ENCODE results near the gene ASTN1. TPM values are rescaled to one million over a fixed set of nuclear protein-coding genes. Genes with fewer than 3 reads are reported as not detected.
A peak's percentile ranks its signal among the peaks of the same experiment; 100 is the strongest.

Gene ASTN1
- polyA plus RNA-seq, 1 of the 3 experiments (the other 2 are of a cell fraction): 0.13 TPM

- TF ChIP-seq TCF12 (IDR thresholded peaks at IDR 0.05) (no peak), YY1 (IDR thresholded peaks at IDR 0.05; ENCODE audit: low read depth) (no peak), FOXJ3 (CRISPR knock-in tag; IDR thresholded peaks at IDR 0.05) (no peak), USF2 (IDR thresholded peaks at IDR 0.05; ENCODE audit: borderline replicate concordance, low read depth, low read length) (no peak), GABPA (IDR thresholded peaks at IDR 0.05; ENCODE audit: low read depth) (no peak), POLR2AphosphoS5 (IDR thresholded peaks at IDR 0.05; ENCODE audit: low read depth, low read length) (no peak), EZH2phosphoT487 (IDR thresholded peaks at IDR 0.05; ENCODE audit: borderline replicate concordance, low read depth) (no peak), USF1 (IDR thresholded peaks at IDR 0.05; ENCODE audit: borderline replicate concordance, low read depth) (no peak), RFX5 (IDR thresholded peaks at IDR 0.05; ENCODE audit: low read length) (no peak)
- no peak for DNase-seq
- ChIA-PET POLR2A (no interaction called here), CTCF (interaction anchor here (1.0 to 8.0 kb wide), 14 partner anchors 15 to 1047 kb away, joined by 3 to 131 read pairs (median 17); partner anchors contain the start of gene ASTN1)
- Histone ChIP-seq H3K4me3 (ENCODE audit: low read depth in 2 of 2, low read length in 1 of 2) (no peak overlapping the region), H3K36me3 (replicated peaks in 1 of 2; ENCODE audit: control insufficient read depth in 1 of 2, insufficient read depth in 2 of 2, low read length in 1 of 2) (no peaks in the 10 kb centered on the region), H3K27ac (ENCODE audit: low read depth in 2 of 2, low read length in 1 of 2) (peak overlapping the region in 1 of 2 experiments; percentile 81; a peak in 2 of 4 replicates), H2AFZ (ENCODE audit: low read depth) (no peak overlapping the region), H3K79me2 (ENCODE audit: insufficient read depth) (no peaks in the 10 kb centered on the region), H3K4me1 (ENCODE audit: control insufficient read depth in 1 of 2, insufficient read depth in 2 of 2, low read depth in 1 of 2, low read length in 1 of 2) (peaks cover 0 to 12% of the 10 kb centered on the region in 2 experiments; a peak in 3 of 4 replicates), H3K4me2 (no peak overlapping the region), H3K9ac (no peak overlapping the region), H3K9me3 (no peaks in the 10 kb centered on the region), H3K9me2 (no peaks in the 10 kb centered on the region), H3F3A (replicated peaks; ENCODE audit: insufficient read depth) (no peaks in the 10 kb centered on the region), H4K20me1 (ENCODE audit: insufficient read depth) (no peaks in the 10 kb centered on the region), H3K27me3 (ENCODE audit: insufficient read depth) (no peaks in the 10 kb centered on the region; the same call in 1 of the 2 replicates)
- 31% methylated on average over 2 of the region's 2 CpGs for WGBS (ENCODE audit: low lambda C conversion rate)
These were observed 265.2 kb downstream of the ASTN1 start for GRCh38 chr1:176899321-176899720.

GRCh38 chr1:176897350-176898236 lies 266.9 kb downstream of the ASTN1 start:
- Histone ChIP-seq H3K4me3 (ENCODE audit: low read depth in 2 of 2, low read length in 1 of 2) (peak overlapping the region; percentile 22 to 50; a peak in 2 of 4 replicates), H3K27me3 (ENCODE audit: insufficient read depth) (no peaks in the 10 kb centered on the region; the same call in 1 of the 2 replicates), H3K4me1 (ENCODE audit: control insufficient read depth in 1 of 2, insufficient read depth in 2 of 2, low read depth in 1 of 2, low read length in 1 of 2) (peaks cover 0 to 12% of the 10 kb centered on the region in 2 experiments; a peak in 2 of 4 replicates), H3F3A (replicated peaks; ENCODE audit: insufficient read depth) (no peaks in the 10 kb centered on the region), H3K9me3 (no peaks in the 10 kb centered on the region), H3K9me2 (no peaks in the 10 kb centered on the region), H3K36me3 (replicated peaks in 1 of 2; ENCODE audit: control insufficient read depth in 1 of 2, insufficient read depth in 2 of 2, low read length in 1 of 2) (no peaks in the 10 kb centered on the region), H2AFZ (ENCODE audit: low read depth) (peak overlapping the region; percentile 42; the same call in 1 of the 2 replicates), H4K20me1 (ENCODE audit: insufficient read depth) (no peaks in the 10 kb centered on the region), H3K27ac (ENCODE audit: low read depth in 2 of 2, low read length in 1 of 2) (peak overlapping the region in 1 of 2 experiments; percentile 81; a peak in 2 of 4 replicates), H3K4me2 (peak overlapping the region; percentile 65), H3K9ac (no peak overlapping the region), H3K79me2 (ENCODE audit: insufficient read depth) (no peaks in the 10 kb centered on the region)
- ChIA-PET CTCF (interaction anchor here (0.6 to 8.0 kb wide), 99 partner anchors 9 to 1154 kb away, joined by 3 to 131 read pairs (median 4); partner anchors contain the start of gene ASTN1), POLR2A (interaction anchor here (0.6 kb wide), 1 partner anchor 682 kb away, joined by 3 read pairs; no protein-coding TSS in a partner anchor)
- DNase-seq: peak; percentile 79
- 7% methylated on average over 25 of the region's 25 CpGs for WGBS (ENCODE audit: low lambda C conversion rate)
- TF ChIP-seq TEAD4 (IDR thresholded peaks at IDR 0.05; ENCODE audit: borderline replicate concordance, insufficient read depth) (no peak), GATA2 (CRISPR knock-in tag; IDR thresholded peaks at IDR 0.05) (no peak), USF2 (IDR thresholded peaks at IDR 0.05; ENCODE audit: borderline replicate concordance, low read depth, low read length) (no peak), ELF1 (IDR thresholded peaks at IDR 0.05) (no peak), SMC3 (IDR thresholded peaks at IDR 0.05; ENCODE audit: low read depth, low read length) (peak; percentile 85), CHD2 (IDR thresholded peaks at IDR 0.05; ENCODE audit: low read length, partially characterized antibody) (no peak), CTCF (IDR thresholded peaks at IDR 0.05) (peak; percentile 94), JUND (IDR thresholded peaks at IDR 0.05) (no peak), POLR2AphosphoS5 (IDR thresholded peaks at IDR 0.05; ENCODE audit: low read depth, low read length) (no peak), MXI1 (IDR thresholded peaks at IDR 0.05; ENCODE audit: low read depth, low read length) (peak; percentile 66; the same call in 1 of the 2 replicates), RFX5 (IDR thresholded peaks at IDR 0.05; ENCODE audit: low read length) (peak; percentile 21; the same call in 1 of the 2 replicates), RAD21 (IDR thresholded peaks at IDR 0.05; ENCODE audit: low read length) (peak; percentile 87), USF1 (IDR thresholded peaks at IDR 0.05; ENCODE audit: borderline replicate concordance, low read depth) (no peak)
